GM19099 (cell line): ENCODE data around the gene LILRA2.
"Not testable (repeated sequence)": the region's sequence is repeated elsewhere in the genome, so short reads cannot be mapped to it uniquely, and the experiment has no call there.

ENCODE experiments used
- POLR2A ChIP-seq: IDR thresholded peaks from 3 replicates; pipeline ENCODE4 v1.6.1; 2011; ENCODE audit warnings: low read depth; ENCODE audit not compliant: insufficient read length; ENCODE audit errors: extremely low read depth

Gene LILRA2

GRCh38 chr19:54558339-54558738 is 15.3 kb upstream of the LILRA2 start:
- no peak for TF ChIP-seq POLR2A

DNA sequence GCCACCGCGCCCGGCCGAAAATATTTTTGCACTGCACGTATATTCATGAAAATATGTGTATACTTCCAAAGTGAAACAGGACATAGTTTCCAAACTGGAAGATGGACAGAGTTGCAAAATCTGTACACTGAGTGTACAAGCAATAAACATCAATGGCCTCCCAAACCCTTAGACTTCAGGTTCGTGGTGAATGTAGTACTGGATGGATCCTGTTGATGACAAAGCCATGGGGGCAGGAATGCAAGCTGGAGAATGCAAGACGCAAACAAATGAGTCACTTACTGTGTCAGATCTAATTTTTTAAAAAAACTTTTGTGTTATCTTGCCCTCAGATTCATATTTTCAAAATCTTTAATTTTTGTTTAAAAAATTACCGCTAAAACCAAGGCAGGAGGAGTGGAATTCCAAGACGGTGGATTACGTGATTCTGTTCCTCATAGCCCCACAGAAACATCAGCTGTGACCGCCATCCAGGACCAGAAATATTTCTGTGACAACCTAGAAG is 12.7 kb upstream of the LILRA2 start:
- TF ChIP-seq POLR2A: no peak

- TF ChIP-seq POLR2A: no peak
These were observed 11.8 kb upstream of the LILRA2 start for GRCh38 chr19:54561840-54562239.

DNA sequence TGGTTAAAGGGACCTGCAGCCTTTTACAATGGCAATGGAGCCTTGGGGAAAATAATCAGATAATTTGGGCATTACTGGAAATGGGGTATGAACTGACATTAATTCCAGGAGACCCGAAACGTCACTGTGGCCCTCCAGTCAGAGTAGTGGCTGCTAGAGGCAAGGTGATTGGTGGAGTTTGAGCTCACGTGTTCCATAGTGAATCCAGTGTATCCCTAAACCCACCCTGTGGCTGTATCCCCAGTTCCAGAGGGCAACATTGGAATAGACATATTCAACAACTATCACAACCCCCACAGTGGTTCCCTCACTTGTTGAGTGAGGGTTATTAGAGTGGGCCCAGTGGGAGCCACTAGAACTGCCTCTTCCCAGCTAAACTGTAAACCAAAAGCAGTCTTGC is 3.3 kb upstream of the LILRA2 start:
- TF ChIP-seq POLR2A: no peak

DNA sequence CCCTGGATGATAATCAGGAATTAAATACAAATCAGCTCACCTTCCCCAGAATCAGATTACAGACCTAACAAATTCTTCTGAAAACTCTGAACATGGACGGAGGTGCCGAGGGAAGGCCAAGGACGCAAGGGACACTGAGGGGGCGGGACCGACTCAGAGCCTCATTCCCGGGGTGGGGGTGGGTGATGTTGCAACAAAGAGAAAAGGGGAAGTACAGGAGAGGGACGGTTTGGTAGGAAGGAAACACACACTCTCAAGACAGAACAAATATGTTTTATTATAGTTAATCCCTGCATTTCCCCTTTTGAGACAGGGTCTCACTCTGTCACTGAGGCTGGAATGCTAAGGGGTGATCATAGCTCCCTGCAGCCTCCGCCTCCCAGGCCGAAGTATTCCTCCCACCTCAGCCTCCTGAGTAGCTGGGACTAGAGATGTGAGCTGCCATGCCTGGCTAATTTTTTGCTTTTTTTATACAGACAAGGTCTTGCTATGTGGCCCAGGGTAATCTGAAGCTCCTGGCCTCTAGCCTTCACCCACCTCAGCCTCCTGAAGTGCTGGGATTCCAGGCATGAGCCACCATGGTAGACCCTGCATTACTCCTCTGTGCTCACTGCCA is 786 bp upstream of the LILRA2 start:
- TF ChIP-seq POLR2A: no peak

DNA sequence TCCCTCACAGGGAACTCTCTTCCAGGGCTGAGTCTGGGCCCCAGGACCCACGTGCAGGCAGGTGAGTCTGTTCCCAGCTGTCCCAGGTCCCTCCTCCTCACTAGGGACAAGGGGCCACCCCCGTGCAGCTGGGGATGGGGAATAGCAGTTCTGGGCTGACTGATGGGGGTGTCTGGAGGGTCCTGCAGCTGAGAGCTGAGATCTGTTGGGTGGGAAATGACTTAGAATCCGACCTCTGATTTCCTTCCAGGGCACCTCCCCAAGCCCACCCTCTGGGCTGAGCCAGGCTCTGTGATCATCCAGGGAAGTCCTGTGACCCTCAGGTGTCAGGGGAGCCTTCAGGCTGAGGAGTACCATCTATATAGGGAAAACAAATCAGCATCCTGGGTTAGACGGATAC is 461 bp downstream of the LILRA2 start:
- TF ChIP-seq POLR2A: no peak

DNA sequence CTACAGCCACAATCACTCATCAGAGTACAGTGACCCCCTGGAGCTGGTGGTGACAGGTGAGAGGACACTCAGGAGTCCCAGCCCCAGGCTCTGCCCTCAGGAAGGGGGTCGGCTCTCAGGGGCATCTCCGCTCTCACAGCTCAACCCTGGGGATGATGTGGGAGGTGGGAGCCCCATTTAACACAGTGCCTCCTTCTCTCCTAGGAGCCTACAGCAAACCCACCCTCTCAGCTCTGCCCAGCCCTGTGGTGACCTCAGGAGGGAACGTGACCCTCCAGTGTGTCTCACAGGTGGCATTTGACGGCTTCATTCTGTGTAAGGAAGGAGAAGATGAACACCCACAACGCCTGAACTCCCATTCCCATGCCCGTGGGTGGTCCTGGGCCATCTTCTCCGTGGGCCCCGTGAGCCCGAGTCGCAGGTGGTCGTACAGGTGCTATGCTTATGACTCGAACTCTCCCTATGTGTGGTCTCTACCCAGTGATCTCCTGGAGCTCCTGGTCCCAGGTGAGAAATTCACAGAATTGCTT is 1.0 kb downstream of the LILRA2 start:
- TF ChIP-seq POLR2A: no peak

- TF ChIP-seq POLR2A: no peak
These were observed 2.9 kb downstream of the LILRA2 start for GRCh38 chr19:54576411-54576976.

- no peak for TF ChIP-seq POLR2A
These were observed 3.7 kb downstream of the LILRA2 start for GRCh38 chr19:54577334-54577733.

DNA sequence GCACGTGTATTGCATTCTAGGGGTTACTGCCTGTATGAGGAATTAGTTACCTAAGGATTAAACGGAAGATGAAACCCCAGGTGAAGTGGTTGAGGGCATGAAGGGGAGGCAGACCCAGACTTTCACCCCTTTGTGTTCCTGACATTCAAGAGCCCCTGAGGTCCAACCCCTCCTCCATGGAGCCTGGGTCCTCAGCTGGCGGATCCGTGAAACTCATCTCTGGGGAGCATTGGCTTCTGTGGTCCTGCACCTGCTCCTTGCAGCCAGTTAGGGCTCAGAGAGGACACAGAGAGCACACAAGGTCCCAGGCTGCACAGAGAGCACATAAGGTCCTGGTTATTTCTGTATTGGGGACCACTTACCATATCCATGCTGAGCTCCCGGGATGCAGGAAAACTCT is 12.8 kb downstream of the LILRA2 start:
- TF ChIP-seq POLR2A: no peak

GRCh38 chr19:54587026-54587425 is 13.4 kb downstream of the LILRA2 start:
- TF ChIP-seq POLR2A: no peak

GRCh38 chr19:54593445-54593844 is 19.9 kb downstream of the LILRA2 start, which contains the start of gene LILRA1:
Gene LILRA1, plus strand, starts transcription at chr19:54593632. Its CDS starts 613 bp downstream, at chr19:54594245.
- not testable (repeated sequence) for TF ChIP-seq POLR2A

DNA sequence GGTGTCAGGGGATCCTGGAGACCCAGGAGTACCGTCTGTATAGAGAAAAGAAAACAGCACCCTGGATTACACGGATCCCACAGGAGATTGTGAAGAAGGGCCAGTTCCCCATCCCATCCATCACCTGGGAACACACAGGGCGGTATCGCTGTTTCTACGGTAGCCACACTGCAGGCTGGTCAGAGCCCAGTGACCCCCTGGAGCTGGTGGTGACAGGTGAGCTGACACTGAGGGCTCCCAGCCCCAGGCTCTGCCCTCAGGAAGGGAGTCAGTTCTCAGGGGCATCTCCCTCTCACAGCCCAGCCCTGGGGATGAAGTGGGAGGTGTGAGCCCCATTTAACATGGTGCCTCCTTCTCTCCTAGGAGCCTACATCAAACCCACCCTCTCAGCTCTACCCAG is 21.1 kb downstream of the LILRA2 start:
- TF ChIP-seq POLR2A: no peak

DNA sequence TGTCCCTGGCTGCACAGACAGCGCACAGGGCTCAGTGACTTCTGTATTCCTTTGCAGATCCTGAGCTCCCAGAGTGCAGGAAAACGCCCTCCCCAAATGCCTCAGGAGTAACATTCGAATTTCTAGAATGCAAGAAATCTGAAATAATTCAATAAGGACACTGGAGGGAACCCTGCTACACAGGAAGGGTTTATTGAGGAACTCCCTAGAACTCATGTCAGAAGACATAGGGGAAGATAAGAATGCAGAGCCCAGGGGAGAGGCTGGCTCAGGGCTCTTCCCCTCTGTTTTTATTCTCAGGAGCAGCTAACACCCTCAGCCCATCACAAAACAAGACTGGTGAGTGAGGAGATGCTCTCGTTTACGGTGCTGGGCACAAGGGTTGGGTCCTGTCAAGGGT is 26.6 kb downstream of the LILRA2 start:
- TF ChIP-seq POLR2A: no peak

DNA sequence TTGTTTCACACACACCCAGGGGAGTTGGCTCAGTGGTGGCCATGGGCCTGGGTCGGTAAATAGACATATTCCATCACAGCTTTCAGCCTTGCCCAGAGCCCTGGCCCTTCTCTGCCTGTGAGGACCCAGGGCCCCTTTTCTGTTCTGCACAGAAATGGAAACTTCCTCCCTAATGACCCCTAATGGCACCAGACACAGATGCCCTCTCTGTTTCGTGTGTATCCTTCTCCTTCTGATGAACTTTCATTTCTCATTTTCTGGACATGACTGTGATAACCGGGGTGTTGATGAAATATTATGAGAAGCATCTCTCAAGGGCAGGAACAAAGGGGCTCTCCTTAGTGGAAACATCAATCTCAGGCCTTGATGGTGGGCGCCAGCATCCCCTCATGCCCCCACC is 32.6 kb downstream of the LILRA2 start:
- no peak for TF ChIP-seq POLR2A
